HCT116 (cell line): ENCODE measurements around the gene GLMN. TPM values are rescaled to one million over a fixed set of nuclear protein-coding genes. Genes with fewer than 3 reads are reported as not detected.
A peak's percentile ranks its signal among the peaks of the same experiment; 100 is the strongest.

ENCODE experiments used
- ATAC-seq: fragments of 200-7000 bp; cut with Tn5 transposase; 2 replicates; pipeline ENCODE4 v1.9.1; 2020; ENCODE audit warnings: mild to moderate bottlenecking, moderate library complexity
- BruUV-seq: library from RNA; stranded (reverse); fragments of 400-500 nt; replicated peaks from 2 replicates; lab custom pipeline; 2021; lab: Mats Ljungman, UMichigan
- CTCF ChIA-PET: fragments of 300-600 bp; sonication (Branson Sonifier 250); formaldehyde crosslinking; loops from one replicate; lab custom pipeline; 2021; ENCODE audit warnings: antibody characterized with exemption; lab: Charles Lee
- POLR2A ChIA-PET: fragments of 300-600, 350-600 bp; sonication (Branson Sonifier 250); formaldehyde crosslinking; loops from one replicate; lab custom pipeline; 2021; ENCODE audit warnings: antibody characterized with exemption; lab: Charles Lee
- RAD21 ChIA-PET, 2 experiments: fragments of 300-600 bp; sonication (Branson Sonifier 250); formaldehyde crosslinking; loops; one replicate each; lab custom pipeline; 2023; ENCODE audit warnings: low total read pairs in 2 of 2; ENCODE audit not compliant: uncharacterized antibody in 2 of 2, unreplicated experiment in 2 of 2, low non-redundant PET in 1 of 2; lab: Charles Lee
- DNase-seq: peaks from one replicate; pipeline ENCODE4 v3.0.0-alpha.2; 2010; ENCODE audit warnings: low read depth, low spot score
- H2AFZ ChIP-seq: fragments of 200-600 bp; shearing (Covaris generic), sonication (generic); 2 replicates; pipeline ENCODE4 v1.6.1; 2017; ENCODE audit warnings: low read depth, mixed run types, mixed read lengths, antibody characterized with exemption, low read length; ENCODE audit not compliant: poor library complexity, severe bottlenecking
- H3K27ac ChIP-seq: 2 replicates; pipeline ENCODE4 v1.5.1; 2012; ENCODE audit warnings: low read depth, low read length
- H3K27me3 ChIP-seq: fragments of 200-600 bp; sonication (generic); 2 replicates; pipeline ENCODE4 v1.6.1; 2016; ENCODE audit warnings: mixed run types, low read length, mixed read lengths; ENCODE audit not compliant: insufficient read depth
- H3K36me3 ChIP-seq, 2 experiments: fragments of 200-500 bp in 1 of 2; fragments of 200-600 bp in 1 of 2; sonication (Bioruptor generic) in 1 of 2; sonication (generic) in 1 of 2; 2 replicates each; pipeline versions ENCODE4 v1.5.1 to v1.6.1; 2014 to 2016; ENCODE audit warnings: low read length in 2 of 2, inconsistent platforms in 1 of 2, mixed read lengths in 1 of 2, mixed run types in 1 of 2; ENCODE audit not compliant: insufficient read depth in 2 of 2, control insufficient read depth in 1 of 2
- H3K4me1 ChIP-seq, 2 experiments: fragments of 200-600 bp in 1 of 2; sonication (generic) in 1 of 2; 2 replicates each; pipeline versions ENCODE4 v1.5.1 to v1.6.1; 2012 to 2017; ENCODE audit warnings: low read length in 2 of 2, inconsistent platforms in 1 of 2, mild to moderate bottlenecking in 1 of 2, mixed read lengths in 1 of 2, mixed run types in 1 of 2, moderate library complexity in 1 of 2; ENCODE audit not compliant: insufficient read depth in 2 of 2, control insufficient read depth in 1 of 2
- H3K4me2 ChIP-seq: fragments of 200-600 bp; sonication (generic); 2 replicates; pipeline ENCODE4 v1.6.1; 2017; ENCODE audit warnings: mixed run types, low read length, mixed read lengths
- H3K4me3 ChIP-seq, 2 experiments: fragments of 200-600 bp in 1 of 2; sonication (generic) in 1 of 2; replicated peaks in 1 of 2; 2 replicates each; pipeline ENCODE4 v1.5.1; 2011 to 2016; ENCODE audit warnings: low read length in 2 of 2, control low read depth in 1 of 2, low read depth in 1 of 2, mild to moderate bottlenecking in 1 of 2, mixed read lengths in 1 of 2, mixed run types in 1 of 2
- H3K79me2 ChIP-seq: fragments of 200-600 bp; sonication (generic); 2 replicates; pipeline ENCODE4 v1.6.1; 2017; ENCODE audit warnings: mild to moderate bottlenecking, mixed run types, low read length, moderate library complexity, mixed read lengths; ENCODE audit not compliant: insufficient read depth
- H3K9ac ChIP-seq: fragments of 200-600 bp; sonication (generic); 2 replicates; pipeline ENCODE4 v1.6.1; 2016; ENCODE audit warnings: low read length, mixed read lengths
- H3K9me2 ChIP-seq: fragments of 200-600 bp; sonication (generic), shearing (Covaris generic); 2 replicates; pipeline ENCODE4 v1.6.1; 2017; ENCODE audit warnings: mixed run types, mild to moderate bottlenecking, moderate library complexity; ENCODE audit not compliant: insufficient read depth
- H3K9me3 ChIP-seq, 2 experiments: fragments of 200-500 bp in 1 of 2; fragments of 200-600 bp in 1 of 2; sonication (Bioruptor generic) in 1 of 2; sonication (generic) in 1 of 2; 2 replicates each; pipeline ENCODE4 v1.6.1; 2014 to 2017; ENCODE audit warnings: low read length in 2 of 2, mixed read lengths in 2 of 2, inconsistent platforms in 1 of 2, low read depth in 1 of 2, mild to moderate bottlenecking in 1 of 2, mixed run types in 1 of 2, moderate library complexity in 1 of 2; ENCODE audit not compliant: control insufficient read depth in 1 of 2, insufficient read depth in 1 of 2
- H4K20me1 ChIP-seq: fragments of 200-600 bp; sonication (generic), shearing (Covaris generic); 2 replicates; pipeline ENCODE4 v1.6.1; 2017; ENCODE audit warnings: mixed run types, mild to moderate bottlenecking, moderate library complexity; ENCODE audit not compliant: insufficient read depth
- CBX3 ChIP-seq: IDR thresholded peaks from 2 replicates; pipeline ENCODE4 v1.6.1; 2012; ENCODE audit warnings: low read depth
- EGR1 ChIP-seq: IDR thresholded peaks from 2 replicates; pipeline ENCODE4 v1.6.1; 2012; ENCODE audit warnings: low read depth
- ELF1 ChIP-seq: IDR thresholded peaks from 2 replicates; pipeline ENCODE4 v1.6.1; 2012; ENCODE audit warnings: low read depth, borderline replicate concordance
- EZH2phosphoT487 ChIP-seq: fragments of 200-600 bp; IDR thresholded peaks from 2 replicates; pipeline ENCODE4 v1.6.1; 2018; ENCODE audit warnings: antibody characterized with exemption, borderline replicate concordance
- JUND ChIP-seq: IDR thresholded peaks from 2 replicates; pipeline ENCODE4 v1.6.1; 2012
- MAX ChIP-seq: IDR thresholded peaks from 2 replicates; pipeline ENCODE4 v1.6.1; 2012
- POLR2A ChIP-seq: IDR thresholded peaks from 2 replicates; pipeline ENCODE4 v1.7.0; 2011; ENCODE audit warnings: borderline replicate concordance; ENCODE audit not compliant: insufficient read depth, insufficient read length; ENCODE audit errors: extremely low read depth
- RAD21 ChIP-seq: IDR thresholded peaks from 2 replicates; pipeline ENCODE4 v1.6.1; 2012; ENCODE audit warnings: low read depth, mild to moderate bottlenecking
- REST ChIP-seq: IDR thresholded peaks from 2 replicates; pipeline ENCODE4 v1.6.1; 2012; ENCODE audit warnings: low read depth
- SIN3A ChIP-seq: IDR thresholded peaks from 2 replicates; pipeline ENCODE4 v1.6.1; 2012; ENCODE audit warnings: low read depth
- SRF ChIP-seq: IDR thresholded peaks from 2 replicates; pipeline ENCODE4 v1.6.1; 2012; ENCODE audit warnings: low read depth
- TCF7L2 ChIP-seq: IDR thresholded peaks from 2 replicates; pipeline ENCODE4 v1.7.0; 2011; ENCODE audit warnings: borderline replicate concordance, inconsistent platforms; ENCODE audit not compliant: insufficient read depth, insufficient read length; ENCODE audit errors: extremely low read depth
- ZNF274 ChIP-seq: fragments of 200-500 bp; sonication (Bioruptor generic); IDR thresholded peaks from 2 replicates; pipeline ENCODE4 v1.6.1; 2014; ENCODE audit warnings: mild to moderate bottlenecking, low read depth, low read length, inconsistent platforms
- intact Hi-C: fragments of 100-400 bp; cut with micrococcal nuclease; formaldehyde crosslinking; loops from 2 replicates; pipeline ENCODE4 v1.10.0; 2022
- total RNA-seq: library from RNA; stranded (reverse); gene quantifications from one replicate; pipeline ENCODE4 v1.2.1, GENCODE V29; 2021; ENCODE audit not compliant: unreplicated experiment
- TF ChIP-seq, protein P1 (sequence below), 3 experiments: fragments of 200-600 bp in 1 of 3; sonication (generic) in 1 of 3; IDR thresholded peaks in 2 of 3; conservative IDR thresholded peaks in 1 of 3; 2 replicates each; pipeline ENCODE4 v1.5.1; 2012 to 2017; ENCODE audit warnings: low read depth in 2 of 3, low read length in 2 of 3, antibody characterized with exemption in 1 of 3, borderline replicate concordance in 1 of 3, control low read depth in 1 of 3, mild to moderate bottlenecking in 1 of 3, mixed read lengths in 1 of 3, mixed run types in 1 of 3, moderate library complexity in 1 of 3; ENCODE audit not compliant: insufficient read depth in 1 of 3

Gene GLMN
- total RNA-seq, 1 experiment from 2014 or later, result 10.9 TPM

- Histone ChIP-seq H3K79me2 (peaks cover 42% of the 10 kb centered on the region), H3K36me3 (peaks cover 12 to 15% of the 10 kb centered on the region in 2 experiments), H3K4me1 (peaks cover 0 to 9% of the 10 kb centered on the region in 2 experiments; a peak in 2 of 4 replicates), H3K9me2 (no peaks in the 10 kb centered on the region), H3K9me3 (no peaks in the 10 kb centered on the region), H2AFZ (no peak overlapping the region), H3K27ac (peak overlapping the region; percentile 86), H3K4me2 (peak overlapping the region; percentile 78), H3K9ac (peak overlapping the region; percentile 89), H4K20me1 (no peaks in the 10 kb centered on the region), H3K4me3 (peak overlapping the region; percentile 89 to 92), H3K27me3 (no peaks in the 10 kb centered on the region)
- CTCF ChIA-PET, result interaction anchor here (1.8 to 3.0 kb wide), 3 partner anchors 9 to 302 kb away, joined by 8 to 16 read pairs (median 10); no protein-coding TSS in a partner anchor
- DNase-seq (no peak), ATAC-seq (no peak)
- POLR2A ChIA-PET, result no interaction called here
- TF ChIP-seq EGR1 (no peak), SIN3A (no peak), EZH2phosphoT487 (no peak), TCF7L2 (no peak), CBX3 (no peak), MAX (no peak), JUND (no peak), ELF1 (no peak), POLR2A (no peak), ZNF274 (no peak), SRF (no peak), RAD21 (no peak), REST (no peak)
- TF ChIP-seq, protein P1, sequence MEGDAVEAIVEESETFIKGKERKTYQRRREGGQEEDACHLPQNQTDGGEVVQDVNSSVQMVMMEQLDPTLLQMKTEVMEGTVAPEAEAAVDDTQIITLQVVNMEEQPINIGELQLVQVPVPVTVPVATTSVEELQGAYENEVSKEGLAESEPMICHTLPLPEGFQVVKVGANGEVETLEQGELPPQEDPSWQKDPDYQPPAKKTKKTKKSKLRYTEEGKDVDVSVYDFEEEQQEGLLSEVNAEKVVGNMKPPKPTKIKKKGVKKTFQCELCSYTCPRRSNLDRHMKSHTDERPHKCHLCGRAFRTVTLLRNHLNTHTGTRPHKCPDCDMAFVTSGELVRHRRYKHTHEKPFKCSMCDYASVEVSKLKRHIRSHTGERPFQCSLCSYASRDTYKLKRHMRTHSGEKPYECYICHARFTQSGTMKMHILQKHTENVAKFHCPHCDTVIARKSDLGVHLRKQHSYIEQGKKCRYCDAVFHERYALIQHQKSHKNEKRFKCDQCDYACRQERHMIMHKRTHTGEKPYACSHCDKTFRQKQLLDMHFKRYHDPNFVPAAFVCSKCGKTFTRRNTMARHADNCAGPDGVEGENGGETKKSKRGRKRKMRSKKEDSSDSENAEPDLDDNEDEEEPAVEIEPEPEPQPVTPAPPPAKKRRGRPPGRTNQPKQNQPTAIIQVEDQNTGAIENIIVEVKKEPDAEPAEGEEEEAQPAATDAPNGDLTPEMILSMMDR (IDR thresholded peaks at IDR 0.05 in 2 of 3, conservative IDR thresholded peaks at IDR 0.05 in 1 of 3; ENCODE audit: borderline replicate concordance in 1 of 3, insufficient read depth in 1 of 3, low read depth in 2 of 3, low read length in 2 of 3), result no peak
- RAD21 ChIA-PET, result no interaction called here
- intact Hi-C loops, result loop anchor here (5.0 to 10.0 kb wide), 2 partner anchors 357 to 1015 kb away; no protein-coding TSS in a partner anchor
- no TSS peak for BruUV-seq
Observed at GRCh38 chr1:92299477-92300150, 827 bp upstream of the GLMN start.
